HUDEP-2 (cell line): ENCODE measurements around the gene NOTO.

Source experiments
- DNase-seq, 76 experiments: peaks; one replicate each; lab custom pipeline; 2025; ENCODE audit not compliant: unreplicated experiment in 76 of 76; lab: John Stamatoyannopoulos, UW

NOTO gene

DNA sequence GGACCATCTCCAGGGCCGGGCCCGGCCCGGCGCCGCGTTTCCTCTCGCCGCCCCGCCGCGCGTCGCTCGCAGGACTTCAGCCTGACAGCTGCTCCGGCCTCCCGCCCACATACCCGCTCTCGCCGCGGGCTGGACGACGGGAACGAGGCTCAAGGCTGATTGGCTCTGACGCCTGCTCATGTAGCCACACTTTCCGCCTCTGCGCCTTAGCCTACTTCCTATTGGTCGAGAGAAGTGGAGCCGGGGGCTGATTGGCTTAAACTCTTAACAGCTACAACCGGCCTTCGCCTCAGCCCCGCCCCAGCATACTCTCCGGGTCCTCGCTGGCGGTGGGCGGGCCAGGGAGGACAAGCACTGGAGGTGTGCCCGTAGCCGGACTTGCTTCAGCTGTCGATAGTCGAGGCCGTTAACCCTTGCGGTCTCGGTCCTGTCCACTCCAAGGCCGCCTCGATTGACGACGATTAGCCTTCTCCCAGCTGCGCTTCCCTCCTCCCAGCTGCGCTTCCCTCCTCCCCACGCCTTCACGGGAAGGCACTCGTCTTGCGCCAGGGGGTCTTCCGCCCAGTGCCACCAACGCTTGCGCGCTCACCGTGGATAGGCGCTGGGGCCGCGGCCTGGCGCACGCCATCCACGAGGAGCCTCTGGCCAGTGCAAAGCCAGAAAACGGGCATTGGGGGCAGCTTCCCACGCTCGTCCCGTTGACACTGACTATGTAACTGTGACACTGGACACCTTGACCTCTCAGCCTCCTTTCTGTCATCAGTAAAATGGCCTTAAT lies 31.0 kb downstream of the NOTO start, which contains the start of gene PRADC1:
Gene PRADC1 (minus strand): TSS at position 86 of the 778 bp plus-strand sequence. CDS start 79 bp downstream, at position 7.
- DNase-seq: peak in 75 of 76 experiments; percentile 29 to 99 (median 96)

DNA sequence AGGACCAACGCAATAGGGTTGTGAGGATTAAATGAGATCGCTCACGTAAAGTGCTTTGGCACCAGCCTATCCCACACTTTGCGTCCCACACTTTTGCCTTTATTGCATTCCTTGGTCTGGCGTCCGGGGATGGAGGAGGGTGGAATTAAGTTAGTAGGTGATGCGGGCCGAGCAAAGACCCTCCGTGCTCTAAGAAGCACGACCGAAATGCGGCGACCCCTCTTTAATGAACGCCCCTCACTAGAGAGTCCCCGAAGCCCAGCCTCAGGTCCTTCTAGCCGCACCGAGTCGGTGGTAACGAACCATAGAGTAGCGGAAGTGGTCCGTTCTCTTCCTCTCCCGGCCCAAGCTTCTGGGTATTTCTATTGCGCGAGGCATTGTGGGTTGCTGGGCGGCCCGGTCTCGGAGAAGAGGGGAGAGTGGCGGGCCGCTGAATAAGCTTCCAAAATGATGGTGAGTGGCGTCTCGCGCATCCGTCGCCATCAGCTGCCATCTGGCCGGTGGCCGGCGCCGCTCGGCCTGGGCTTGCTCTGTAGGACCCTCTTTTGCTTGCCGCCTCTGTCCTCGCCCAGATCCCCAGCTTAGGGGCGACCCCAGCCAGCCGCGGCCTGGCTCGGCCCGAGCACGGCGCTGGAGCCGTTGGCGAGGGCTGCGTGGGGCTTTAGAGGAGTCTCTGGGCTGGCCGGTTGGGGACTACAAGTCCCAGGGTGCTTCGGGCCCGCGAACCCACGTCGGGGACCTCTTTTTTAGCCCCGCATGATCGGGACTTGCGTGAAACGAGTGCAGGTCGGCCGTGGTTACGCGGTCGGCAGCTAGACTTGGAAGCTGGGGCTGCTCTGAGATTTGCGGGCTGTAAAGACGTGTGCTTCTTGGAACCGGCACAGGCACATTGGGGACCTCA lies 31.8 kb downstream of the NOTO start, which contains the start of gene CCT7:
Gene CCT7 (plus strand): TSS at position 377 of the 901 bp plus-strand sequence. CDS start 71 bp downstream, at position 448.
- peak in 75 of 76 experiments; percentile 10 to 88 (median 74) for DNase-seq

DNA sequence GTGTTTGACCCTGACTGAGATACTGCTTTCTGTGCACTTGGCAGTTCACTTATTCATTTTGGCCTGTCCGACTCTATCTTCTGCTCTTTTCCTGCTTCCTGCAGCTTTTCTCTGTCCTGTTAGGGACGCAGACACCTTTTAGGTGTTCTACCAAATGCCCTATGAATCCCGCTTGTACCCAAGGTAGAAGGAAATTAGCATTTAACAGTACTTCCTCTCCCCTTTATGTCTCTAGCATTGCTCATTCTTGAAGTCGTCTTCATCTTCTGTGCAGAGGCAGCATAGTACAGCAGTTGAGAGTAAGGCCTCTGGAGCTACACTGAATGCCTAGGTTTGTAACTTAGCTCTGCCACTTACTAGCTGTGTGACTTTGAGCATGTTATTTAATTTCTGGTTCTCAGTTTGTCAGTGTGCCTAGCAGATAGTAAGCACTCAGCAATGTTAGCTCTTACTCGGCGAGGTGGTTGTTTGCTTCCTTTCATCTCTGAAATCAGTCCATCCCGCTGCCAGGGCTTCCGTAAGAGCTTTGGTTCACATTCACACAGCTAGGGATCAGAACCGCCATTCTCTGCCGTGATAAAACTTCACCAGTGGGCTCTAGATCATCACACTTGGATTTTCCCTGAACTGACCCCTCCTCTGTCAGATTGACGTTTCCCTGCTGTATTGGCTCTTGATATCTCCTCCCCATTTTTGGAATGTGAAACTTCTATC lies 33.1 kb downstream of the NOTO start:
- DNase-seq: no peak

DNA sequence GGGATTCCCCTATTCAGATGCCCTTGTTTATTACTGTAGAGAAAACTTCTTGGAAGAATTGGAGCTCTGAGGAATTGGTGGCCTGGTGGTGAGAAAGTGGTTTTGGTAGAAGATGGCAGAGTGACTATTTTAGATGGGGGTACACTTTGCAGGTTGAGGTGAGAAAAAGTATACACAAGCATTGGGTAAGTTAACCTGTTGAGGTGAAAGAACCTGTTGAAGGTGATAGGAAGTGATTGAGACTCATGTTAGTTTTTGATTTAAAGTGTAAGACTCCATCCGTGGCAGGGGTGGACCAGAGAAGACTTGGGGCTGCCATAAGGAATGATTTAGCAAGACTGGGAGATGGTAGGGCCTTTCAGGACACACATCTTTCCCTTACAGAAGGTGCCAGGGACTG lies 34.8 kb downstream of the NOTO start:
- no peak for DNase-seq

DNA sequence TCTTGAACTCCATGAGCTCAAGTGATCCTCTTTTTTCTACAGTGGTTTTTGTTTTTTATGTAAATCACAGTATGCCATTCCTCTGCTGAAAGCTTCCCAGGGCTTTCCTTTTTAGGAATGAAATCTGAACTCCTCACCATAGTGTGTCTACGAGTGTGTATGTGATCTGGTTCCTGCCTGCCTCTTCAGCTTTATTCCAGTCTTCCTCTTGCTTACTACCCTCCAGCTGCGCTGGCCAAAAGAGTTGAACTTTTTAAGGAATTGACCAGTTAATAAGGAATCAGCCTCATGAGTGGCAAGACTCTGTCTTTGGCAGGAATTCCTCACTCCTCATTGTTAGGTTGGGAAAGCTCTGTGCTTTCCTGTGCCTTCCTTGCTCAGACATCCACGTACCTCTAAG lies 35.8 kb downstream of the NOTO start:
- no peak for DNase-seq

DNA sequence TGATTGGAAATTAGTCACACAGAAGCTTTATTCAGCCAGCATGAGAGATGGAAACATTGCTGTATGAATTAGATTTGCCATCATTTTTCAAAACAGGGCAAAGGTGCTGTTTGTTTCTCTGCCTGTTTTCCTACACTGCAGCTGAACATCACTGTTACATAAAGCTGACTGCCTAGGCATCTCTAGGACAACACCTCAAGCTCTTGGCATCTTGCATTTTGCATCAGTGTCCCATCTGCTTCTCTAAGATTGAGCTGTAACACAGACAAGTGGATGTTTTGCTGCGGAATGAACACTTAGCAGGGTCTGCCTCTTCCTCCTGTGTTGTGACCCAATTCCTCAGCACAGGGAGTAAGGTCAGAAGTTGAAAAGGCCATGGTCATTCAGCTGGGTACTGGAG lies 36.6 kb downstream of the NOTO start:
- DNase-seq: no peak

- no peak for DNase-seq
Observed at GRCh38 chr2:73239776-73240175, 37.4 kb downstream of the NOTO start.

DNA sequence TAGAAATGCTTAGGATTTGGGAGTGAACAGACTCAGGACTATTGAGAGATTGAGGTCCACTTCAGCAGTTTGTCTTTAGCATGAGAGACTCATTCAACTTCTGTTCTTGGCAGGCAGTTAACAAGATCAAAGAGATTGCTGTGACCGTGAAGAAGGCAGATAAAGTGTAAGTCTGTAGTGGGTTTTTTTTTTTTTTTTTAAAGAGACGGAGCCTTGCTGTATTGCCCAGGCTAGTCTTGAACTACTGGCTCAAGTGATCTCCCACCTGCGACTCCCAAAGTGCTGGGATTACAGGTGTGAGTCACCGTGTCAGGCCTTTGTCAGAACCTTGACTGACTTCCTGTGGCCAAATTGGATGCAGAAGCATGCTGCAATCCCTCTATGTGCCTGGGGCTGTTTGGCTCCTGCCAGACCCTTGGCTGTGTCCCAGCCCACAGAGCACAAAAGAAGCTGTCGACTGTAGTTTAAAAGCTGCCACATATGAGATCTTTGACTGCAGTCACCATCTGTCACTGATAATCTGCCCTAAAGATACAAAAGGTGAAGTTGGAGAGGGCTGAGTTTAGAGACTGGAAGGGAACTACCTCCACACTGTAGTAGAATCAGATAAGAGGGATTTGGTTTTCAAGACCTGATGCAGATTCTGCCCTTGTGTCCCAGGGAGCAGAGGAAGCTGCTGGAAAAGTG lies 41.7 kb downstream of the NOTO start:
- peak in 58 of 76 experiments; percentile 4 to 83 (median 39) for DNase-seq

GRCh38 chr2:73244580-73244979 lies 42.2 kb downstream of the NOTO start:
- DNase-seq: no peak

GRCh38 chr2:73246850-73247249 lies 44.5 kb downstream of the NOTO start:
- DNase-seq: no peak

DNA sequence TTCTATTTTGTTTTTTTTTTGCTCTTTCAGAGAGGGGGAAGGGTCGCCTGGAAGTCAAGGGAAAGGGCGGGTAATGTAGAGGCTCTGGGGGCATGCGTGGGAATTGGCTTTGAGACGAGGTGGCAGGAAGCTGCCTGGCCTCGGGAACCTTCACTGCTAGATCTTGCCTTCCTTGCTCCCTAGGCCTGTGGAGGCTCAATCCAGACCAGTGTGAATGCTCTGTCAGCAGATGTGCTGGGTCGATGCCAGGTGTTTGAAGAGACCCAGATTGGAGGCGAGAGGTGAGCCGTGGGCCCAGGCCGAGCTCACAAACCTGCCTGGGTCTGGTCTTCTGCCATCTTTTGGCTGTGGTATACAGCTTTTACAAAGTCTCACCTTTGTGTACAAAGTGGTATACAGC lies 47.3 kb downstream of the NOTO start:
- no peak for DNase-seq

- no peak for DNase-seq
Observed at GRCh38 chr2:73250872-73251846, 48.8 kb downstream of the NOTO start.

GRCh38 chr2:73252238-73253027 lies 50.1 kb downstream of the NOTO start:
- no peak for DNase-seq

- DNase-seq: no peak
Observed at GRCh38 chr2:73253400-73253799, 51.0 kb downstream of the NOTO start.

- DNase-seq: peak in 6 of 76 experiments; percentile 6 to 39 (median 19)
Observed at GRCh38 chr2:73253901-73254300, 51.5 kb downstream of the NOTO start.

DNA sequence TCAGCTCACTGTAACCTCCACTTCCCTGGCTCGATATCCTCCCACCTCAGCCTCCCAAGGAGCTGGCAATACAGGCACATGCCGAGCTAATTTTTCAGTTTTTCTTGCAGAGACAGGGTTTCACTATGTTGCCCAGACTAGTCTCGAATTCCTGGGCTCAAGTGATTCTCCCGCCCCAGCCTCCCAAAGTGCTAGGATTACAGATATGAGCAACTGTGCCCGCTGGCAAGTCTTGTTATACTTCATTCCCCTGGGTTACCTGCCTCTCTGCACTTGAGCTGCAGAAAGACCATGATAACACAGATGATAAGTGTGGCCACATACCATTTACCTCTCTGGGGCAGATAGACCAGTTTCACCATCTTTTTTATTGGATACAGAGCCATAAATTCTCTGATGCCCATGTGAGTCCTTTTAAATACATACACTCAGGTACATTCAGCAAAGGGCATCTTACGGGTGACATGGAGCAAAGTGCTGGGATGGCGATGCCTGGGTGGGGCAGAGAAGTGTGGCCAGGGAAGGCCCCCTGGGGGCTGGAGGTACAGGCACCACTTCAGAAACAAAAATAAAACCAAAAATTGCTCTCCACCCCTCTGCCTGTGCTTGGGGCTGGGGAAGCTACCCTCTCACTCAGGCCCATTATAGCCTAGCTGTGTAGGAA lies 52.1 kb downstream of the NOTO start:
- no peak for DNase-seq

GRCh38 chr2:73255007-73255644 lies 52.8 kb downstream of the NOTO start:
- no peak for DNase-seq
